ELR (cell line): ENCODE measurements around the gene GABPA.
A peak's percentile ranks its signal among the peaks of the same experiment; 100 is the strongest.

Experiments used
- DNase-seq: peaks from one replicate; pipeline ENCODE4 v3.0.0-alpha.2; 2015; ENCODE audit warnings: low read depth

The GABPA gene

DNA sequence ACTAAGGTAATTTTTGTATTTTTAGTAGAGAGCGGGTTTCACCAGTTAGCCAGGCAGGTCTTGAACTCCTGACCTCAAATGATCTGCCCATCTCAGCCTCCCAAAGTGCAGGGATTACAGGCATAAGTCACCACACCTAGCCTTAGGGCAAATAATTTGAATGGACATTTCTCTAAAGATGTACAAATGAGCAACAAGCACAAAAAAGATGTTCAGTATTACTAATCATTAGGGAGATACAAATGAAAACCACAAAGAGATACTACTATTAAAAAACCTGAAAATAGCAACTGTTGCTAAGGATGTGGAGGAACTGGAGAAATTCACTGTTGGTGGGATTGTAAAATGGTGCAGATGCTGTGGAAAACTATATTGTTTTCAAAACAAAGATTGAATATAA, 79.1 kb downstream of the GABPA start:
- DNase-seq: peak; percentile 66

DNA sequence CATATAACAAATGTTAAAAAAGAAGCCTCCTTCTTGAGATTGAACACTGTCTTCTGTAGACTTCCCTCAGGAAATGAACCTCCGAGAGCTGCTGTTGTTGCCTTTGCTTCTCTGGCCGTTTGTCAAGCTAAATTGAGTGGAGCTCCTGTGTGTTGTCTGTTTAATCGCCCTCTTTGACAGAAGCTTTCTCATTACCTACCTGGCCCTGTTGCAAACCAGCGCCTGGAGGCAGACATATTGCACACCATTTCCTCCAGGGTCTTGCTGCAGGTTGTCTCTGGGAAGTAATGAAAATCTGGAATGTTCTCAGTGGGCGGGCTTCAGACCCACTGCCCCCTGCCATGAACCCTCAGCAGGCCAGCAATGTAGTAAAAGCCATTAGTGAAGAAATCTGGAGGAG, 83.3 kb downstream of the GABPA start:
- DNase-seq: no peak

DNA sequence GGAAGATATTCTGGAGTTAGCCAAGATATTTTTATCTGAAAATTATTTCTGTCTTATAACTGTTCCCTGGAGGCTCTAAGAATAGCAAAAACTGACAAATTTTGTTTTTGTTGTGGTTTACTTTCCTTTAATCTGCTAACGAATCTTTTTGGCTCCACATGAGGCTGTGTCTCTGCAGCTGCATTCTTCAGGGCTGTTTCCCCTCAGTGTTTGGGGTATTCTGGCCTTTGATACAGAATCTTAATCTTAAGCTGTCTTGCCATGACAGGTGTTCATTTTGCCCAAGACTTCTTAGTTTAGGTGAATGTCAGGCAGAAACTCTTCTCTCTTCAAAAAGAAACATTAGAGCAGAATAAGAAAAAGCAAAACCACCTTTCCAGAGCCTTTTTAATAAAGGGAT, 83.8 kb downstream of the GABPA start:
- DNase-seq: no peak
